Midbrain (tissue), 1 donor: ENCODE data around the gene SORL1.

Source experiments
- DNase-seq: peaks from one replicate; lab custom pipeline; 2025; lab: John Stamatoyannopoulos, UW

Gene SORL1

GRCh38 chr11:121656328-121657090, 204.4 kb downstream of the SORL1 start:
- DNase-seq = peak; percentile 77

- no peak for DNase-seq
Observed at GRCh38 chr11:121657146-121657545, 205.0 kb downstream of the SORL1 start.

DNA sequence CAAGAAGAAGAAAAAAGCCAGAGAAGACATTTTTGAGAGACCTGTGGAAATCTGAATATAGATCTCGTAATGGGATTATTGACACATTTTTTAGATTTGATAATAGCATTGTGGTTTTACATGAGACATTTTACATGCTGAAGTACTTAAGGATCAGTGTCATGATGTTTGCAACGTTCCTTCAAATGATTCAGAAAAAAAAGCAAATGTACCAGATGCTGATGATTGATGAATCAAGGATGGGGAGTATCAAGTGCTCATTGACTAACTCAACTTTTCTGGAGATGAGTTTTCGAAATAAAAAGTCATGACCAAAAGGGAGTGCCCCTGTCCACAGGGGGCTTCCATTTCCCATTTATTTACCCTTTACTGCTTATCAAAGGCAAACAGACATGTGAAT, 207.7 kb downstream of the SORL1 start:
- no peak for DNase-seq

DNA sequence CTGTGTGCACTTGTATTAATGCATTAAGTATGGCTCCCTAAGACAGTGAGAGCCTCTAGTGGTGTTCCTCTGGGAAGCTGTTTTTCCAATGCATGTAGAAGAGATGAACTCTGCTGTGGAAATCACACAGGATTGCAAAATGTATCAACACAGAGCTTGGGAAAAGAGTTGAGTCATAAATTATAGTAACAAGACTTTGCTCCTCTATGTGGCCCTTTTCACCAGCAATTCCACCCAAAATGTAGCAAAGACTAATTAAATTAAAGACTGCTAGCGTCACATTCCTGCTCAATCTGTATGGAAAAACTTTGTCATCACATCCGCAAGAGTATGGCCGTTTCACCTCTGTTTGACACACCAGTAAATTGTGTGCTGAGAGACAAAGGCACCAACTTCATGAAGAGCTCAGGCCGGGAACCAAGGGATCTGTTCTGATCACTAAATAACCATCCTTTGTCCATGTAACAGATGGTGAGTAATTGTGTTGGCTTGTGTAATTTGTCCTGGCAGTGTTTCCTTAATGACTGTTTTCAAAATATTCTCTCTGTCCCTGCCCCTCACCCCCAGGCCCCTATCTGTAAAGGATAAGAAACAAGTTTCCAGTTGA, 209.9 kb downstream of the SORL1 start:
- DNase-seq = no peak

- DNase-seq = no peak
Observed at GRCh38 chr11:121664144-121664543, 212.0 kb downstream of the SORL1 start.

DNA sequence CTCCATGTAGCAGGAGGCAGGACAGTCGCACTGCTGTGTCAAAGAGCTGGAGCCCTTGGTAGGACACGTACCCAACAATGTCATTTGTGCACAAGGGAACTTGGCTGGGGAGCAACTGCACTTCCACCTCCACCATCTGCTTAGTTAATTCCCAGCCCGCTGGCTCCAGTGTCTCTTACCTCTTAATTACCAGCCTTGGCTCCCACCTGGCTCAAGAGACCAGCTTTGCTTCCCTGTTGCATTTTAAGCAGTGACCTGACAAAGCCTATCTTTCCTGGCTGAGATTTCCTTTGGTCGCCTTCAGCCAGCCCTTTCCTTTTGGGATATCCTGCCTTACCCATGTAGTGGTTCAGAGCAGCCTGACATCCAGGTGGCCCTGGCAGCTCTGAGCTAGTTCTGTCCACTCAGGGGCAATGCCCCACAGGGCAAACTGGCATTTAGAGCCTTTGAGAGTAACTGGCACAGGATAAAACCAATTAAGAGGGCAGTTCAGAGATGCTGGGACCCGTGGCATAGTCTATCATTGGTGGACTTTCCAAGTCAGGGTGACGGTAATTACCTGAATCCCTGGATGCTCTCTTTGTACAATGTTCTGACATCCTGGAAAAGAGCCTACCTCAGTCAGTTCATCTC, 213.2 kb downstream of the SORL1 start:
- no peak for DNase-seq

- no peak for DNase-seq
Observed at GRCh38 chr11:121667836-121668235, 215.7 kb downstream of the SORL1 start.

GRCh38 chr11:121669422-121669821, 217.3 kb downstream of the SORL1 start:
- DNase-seq = no peak

DNA sequence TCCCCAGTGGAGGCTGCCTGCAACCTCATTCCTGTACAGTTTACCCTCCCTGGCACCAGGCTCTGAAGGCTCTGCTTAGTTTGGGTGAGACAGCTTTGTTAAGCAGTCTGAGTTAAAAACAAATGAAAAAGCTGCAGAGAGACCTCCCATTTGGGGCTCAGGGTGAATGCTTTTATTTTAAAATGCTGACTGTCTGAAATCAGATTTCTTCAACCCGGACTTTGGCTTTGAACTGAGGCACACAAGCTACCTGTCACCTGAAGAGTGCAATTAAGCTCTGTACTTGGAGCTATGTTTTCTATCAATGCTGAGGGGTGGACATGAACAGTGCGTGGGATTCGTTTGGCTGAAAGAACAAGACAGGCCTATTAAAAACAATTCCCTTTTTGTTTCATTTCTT, 218.2 kb downstream of the SORL1 start:
- no peak for DNase-seq

- peak; percentile 41 for DNase-seq
Observed at GRCh38 chr11:121670805-121671282, 218.7 kb downstream of the SORL1 start.

GRCh38 chr11:121671283-121672168, 219.4 kb downstream of the SORL1 start:
- peak; percentile 58 for DNase-seq

DNA sequence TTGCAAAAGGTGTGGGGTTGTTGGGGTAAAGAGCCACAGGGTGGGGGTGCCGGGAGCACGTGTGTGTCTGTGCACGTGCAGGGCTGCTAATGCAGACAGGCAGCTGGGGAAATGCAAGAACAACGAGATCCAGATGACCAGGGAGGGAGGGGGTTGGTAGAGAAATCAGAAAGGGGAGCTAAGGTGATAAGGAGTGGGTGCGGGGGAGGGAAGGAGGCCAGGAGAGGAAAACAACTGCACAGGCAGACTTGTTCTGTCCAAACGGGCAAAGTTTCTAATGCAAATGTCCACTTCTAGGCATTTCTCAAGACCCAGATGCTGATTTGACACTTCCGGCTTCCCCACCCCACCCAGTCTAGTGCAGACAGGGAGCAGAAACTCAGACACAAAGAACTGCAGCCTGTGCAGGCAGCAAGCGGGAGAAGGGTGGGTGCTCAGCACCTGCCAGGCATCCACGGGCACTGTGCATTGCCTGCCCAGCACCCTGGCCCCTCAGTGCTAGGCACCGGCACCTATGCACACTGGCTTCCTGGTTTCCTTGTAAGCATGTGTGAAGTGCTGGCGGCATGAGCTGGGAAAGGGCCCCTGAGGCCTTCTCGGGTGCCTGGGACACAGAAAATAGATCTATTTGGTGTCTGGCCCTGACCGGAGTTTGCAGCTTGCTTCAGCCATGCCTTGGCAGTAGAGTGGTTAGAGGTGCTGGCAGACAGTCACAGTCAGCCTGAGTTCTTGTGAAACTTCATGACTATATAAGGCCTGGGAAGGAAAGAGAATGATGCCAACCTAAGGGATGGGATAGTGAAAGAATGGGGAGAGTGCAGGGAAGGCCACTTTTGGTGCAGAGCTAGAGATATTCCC, 220.7 kb downstream of the SORL1 start:
- DNase-seq = no peak

GRCh38 chr11:121681550-121682268, 229.6 kb downstream of the SORL1 start:
- no peak for DNase-seq
